ENCODE data around the gene ST8SIA4. TPM values are rescaled to one million over a fixed set of nuclear protein-coding genes. Genes with fewer than 3 reads are reported as not detected.

The ST8SIA4 gene
- total and polyA plus RNA-seq, 2 donors (not counting 3 experiments of a cell fraction or from before 2014, with no cell fraction given) = 4.5 to 25.0 TPM

DNA sequence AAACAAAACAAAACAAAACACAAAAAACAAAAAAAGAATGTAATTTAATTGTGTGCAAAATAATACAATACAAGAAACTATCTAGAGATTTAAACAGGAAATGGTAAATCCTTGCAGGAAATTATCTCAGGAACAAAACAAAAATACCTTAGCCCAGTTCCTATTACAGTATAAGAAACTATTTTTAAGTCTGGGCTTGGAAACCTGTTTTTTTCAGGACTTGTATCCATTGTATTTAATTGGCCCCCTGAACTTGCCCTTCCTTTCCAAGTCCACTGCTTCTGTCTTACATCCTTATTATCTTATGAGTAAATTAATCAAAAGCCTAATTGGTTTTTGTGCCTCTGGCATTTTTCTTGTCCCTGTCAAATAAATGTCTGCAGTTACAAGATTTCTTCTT, 48.5 kb downstream of the ST8SIA4 start:
- no TSS peak for BruUV-seq (replicated peaks)
- no peaks in the 10 kb centered on the region for H3K9me1 ChIP-seq (replicated peaks; ENCODE audit: control insufficient read depth, extremely low read depth, insufficient read depth, low read length)
- CTCF ChIA-PET = interaction anchor here (1.0 kb wide), 1 partner anchor 9 kb away, joined by 3 read pairs; no protein-coding TSS in a partner anchor
- no peak overlapping the region for H3K4me3 ChIP-seq (replicated peaks in 1 of 3; ENCODE audit: insufficient read depth in 1 of 3, low read depth in 1 of 3, low read length in 3 of 3)
- DNase-seq (ENCODE audit: low read depth, low spot score) (peak; percentile 84), FAIRE-seq (peak; percentile 67)
- H3K27ac ChIP-seq (ENCODE audit: insufficient read depth, low read depth, low read length) = peak overlapping the region; percentile 28
- no peaks in the 10 kb centered on the region for H3K79me2 ChIP-seq (ENCODE audit: control insufficient read depth, insufficient read depth, low read length)
- intact Hi-C loops (cut with micrococcal nuclease) (loop anchor here (1.0 kb wide), 2 partner anchors 23 to 46 kb away; no protein-coding TSS in a partner anchor), dilution Hi-C loops (cut with MboI; ENCODE audit: extremely low pct_ligation_motif_present, low sequenced_read_pairs) (no loop called here)
- H3K9ac ChIP-seq (replicated peaks; ENCODE audit: extremely low read depth, insufficient read depth, low read length) = no peak overlapping the region
- no peaks in the 10 kb centered on the region for H3K27me3 ChIP-seq (ENCODE audit: control insufficient read depth in 2 of 2, insufficient read depth in 2 of 2, low read length in 2 of 2)
- peaks cover 13% of the 10 kb centered on the region for H3K4me1 ChIP-seq (ENCODE audit: control insufficient read depth, extremely low read depth, insufficient read depth, low read length)
- no peaks in the 10 kb centered on the region for H3K9me3 ChIP-seq (replicated peaks; ENCODE audit: control insufficient read depth, insufficient read depth, low read length)
- H2AFZ ChIP-seq (ENCODE audit: low read depth, low read length) = no peak overlapping the region
- POLR2A ChIA-PET = no interaction called here
- peak overlapping the region; percentile 31 for H3K4me2 ChIP-seq (ENCODE audit: insufficient read depth, low read length)
- TF ChIP-seq JUN (IDR thresholded peaks at IDR 0.05; ENCODE audit: borderline replicate concordance, insufficient read depth, insufficient read length, low read depth) = peak; percentile 23
- no peak for TF ChIP-seq CTCF (IDR thresholded peaks at IDR 0.05; ENCODE audit: extremely low read depth in 1 of 2, insufficient read depth in 1 of 2, low read depth in 1 of 2, low read length in 2 of 2)
- no peaks in the 10 kb centered on the region for H3K36me3 ChIP-seq (ENCODE audit: control insufficient read depth in 2 of 2, extremely low read depth in 1 of 2, insufficient read depth in 2 of 2, low read length in 2 of 2)
- H4K20me1 ChIP-seq (replicated peaks; ENCODE audit: control insufficient read depth, extremely low read depth, insufficient read depth, low read length) = no peaks in the 10 kb centered on the region

DNA sequence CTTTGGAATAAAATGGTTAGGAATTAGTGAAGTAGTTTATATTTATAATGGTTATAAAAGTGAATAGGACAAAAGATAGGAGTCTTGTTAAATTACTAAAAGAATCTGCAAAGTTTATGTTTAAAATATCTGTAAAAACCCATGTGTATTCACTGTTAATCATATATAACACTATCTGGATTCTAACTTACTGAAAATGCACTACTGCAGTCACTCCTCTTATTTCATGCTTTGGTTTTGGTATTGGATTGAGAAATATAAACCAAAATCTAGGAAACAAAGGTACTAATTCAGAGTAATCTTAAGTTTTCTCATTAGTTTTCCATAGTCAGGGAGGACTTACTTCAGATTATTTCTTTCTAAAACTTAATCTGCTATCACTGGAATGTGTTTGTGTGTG, 49.5 kb downstream of the ST8SIA4 start:
- Histone ChIP-seq H3K27me3 (ENCODE audit: control insufficient read depth in 2 of 2, insufficient read depth in 2 of 2, low read length in 2 of 2) (no peaks in the 10 kb centered on the region), H3K4me2 (ENCODE audit: insufficient read depth, low read length) (no peak overlapping the region), H3K9ac (replicated peaks; ENCODE audit: extremely low read depth, insufficient read depth, low read length) (no peak overlapping the region), H4K20me1 (replicated peaks; ENCODE audit: control insufficient read depth, extremely low read depth, insufficient read depth, low read length) (no peaks in the 10 kb centered on the region), H3K9me1 (replicated peaks; ENCODE audit: control insufficient read depth, extremely low read depth, insufficient read depth, low read length) (no peaks in the 10 kb centered on the region), H3K4me3 (replicated peaks in 1 of 3; ENCODE audit: insufficient read depth in 1 of 3, low read depth in 1 of 3, low read length in 3 of 3) (no peak overlapping the region), H3K36me3 (ENCODE audit: control insufficient read depth in 2 of 2, extremely low read depth in 1 of 2, insufficient read depth in 2 of 2, low read length in 2 of 2) (no peaks in the 10 kb centered on the region), H2AFZ (ENCODE audit: low read depth, low read length) (no peak overlapping the region), H3K4me1 (ENCODE audit: control insufficient read depth, extremely low read depth, insufficient read depth, low read length) (peaks cover 13% of the 10 kb centered on the region), H3K79me2 (ENCODE audit: control insufficient read depth, insufficient read depth, low read length) (no peaks in the 10 kb centered on the region), H3K27ac (ENCODE audit: insufficient read depth, low read depth, low read length) (no peak overlapping the region), H3K9me3 (replicated peaks; ENCODE audit: control insufficient read depth, insufficient read depth, low read length) (no peaks in the 10 kb centered on the region)
- FAIRE-seq = no peak
- no peak for TF ChIP-seq GATA2 (IDR thresholded peaks at IDR 0.05; ENCODE audit: insufficient read depth, insufficient read length, low read depth, low read length)
- CTCF ChIA-PET = no interaction called here
- no TSS peak for BruUV-seq (replicated peaks)
- intact Hi-C loops (cut with micrococcal nuclease) (no loop called here), dilution Hi-C loops (cut with MboI; ENCODE audit: extremely low pct_ligation_motif_present, low sequenced_read_pairs) (no loop called here)
- POLR2A ChIA-PET = no interaction called here
- no peak for DNase-seq (ENCODE audit: low read depth, low spot score)

All from endothelial cell of umbilical vein (primary cell).